Aorta (tissue), 5 donors: Measurements from ENCODE around the gene NDOR1. TPM values are rescaled to one million over a fixed set of nuclear protein-coding genes. Genes with fewer than 3 reads are reported as not detected.
A peak's percentile ranks its signal among the peaks of the same experiment; 100 is the strongest.

Experiments used
- ATAC-seq: fragments of 200-7000 bp; cut with Tn5 transposase; one replicate; pipeline ENCODE4 v1.9.1; 2022; ENCODE audit warnings: moderate library complexity; ENCODE audit not compliant: low FRiP score
- DNase-seq, 2 donors: peaks; one replicate each; pipeline ENCODE4 v3.0.0-alpha.2; 2020
- H3K27ac ChIP-seq, 2 donors: one replicate each; pipeline ENCODE4 v1.5.1; 2013; ENCODE audit warnings: low read length in 2 of 2, mild to moderate bottlenecking in 2 of 2, moderate library complexity in 2 of 2, control low read depth in 1 of 2, inconsistent platforms in 1 of 2, low read depth in 1 of 2
- H3K27me3 ChIP-seq, 2 donors: one replicate each; pipeline ENCODE4 v1.6.1; 2013; ENCODE audit warnings: control low read depth in 1 of 2, low read length in 1 of 2, mild to moderate bottlenecking in 1 of 2, moderate library complexity in 1 of 2; ENCODE audit not compliant: insufficient read depth in 2 of 2, control insufficient read depth in 1 of 2
- H3K36me3 ChIP-seq, 2 donors: one replicate each; pipeline ENCODE4 v1.6.1; 2013; ENCODE audit warnings: control low read depth in 1 of 2, low read length in 1 of 2, mild to moderate bottlenecking in 1 of 2; ENCODE audit not compliant: insufficient read depth in 2 of 2, control insufficient read depth in 1 of 2
- H3K4me1 ChIP-seq, 2 donors: one replicate each; pipeline ENCODE4 v1.6.1; 2013; ENCODE audit warnings: low read length in 2 of 2, control low read depth in 1 of 2, mild to moderate bottlenecking in 1 of 2, moderate library complexity in 1 of 2; ENCODE audit not compliant: insufficient read depth in 2 of 2, control insufficient read depth in 1 of 2
- H3K4me3 ChIP-seq, 2 donors: one replicate each; pipeline ENCODE4 v1.5.1; 2013; ENCODE audit warnings: low read length in 2 of 2, control low read depth in 1 of 2, mild to moderate bottlenecking in 1 of 2
- H3K9me3 ChIP-seq: one replicate; pipeline ENCODE4 v1.6.1; 2013; ENCODE audit warnings: mild to moderate bottlenecking, low read length; ENCODE audit not compliant: control insufficient read depth
- WGBS, 2 donors: extraction: QIAGEN DNeasy Blood & Tissue Kit; methylation state at CpG; one replicate each; pipeline ENCODE4 v1.1.7; 2013; 5-methylcytosine and 5-hydroxymethylcytosine counted together
- intact Hi-C, 2 donors: fragments of 100-400 bp; cut with DNase I; formaldehyde crosslinking; loops; one replicate each; pipeline versions ENCODE4 v1.14.2 to v1.15.0; 2022
- polyA plus RNA-seq, 2 donors: library from polyadenylated mRNA; stranded (reverse); fragments of 200-250 nt; gene quantifications; one replicate each; pipeline ENCODE4 v1.2.3, GENCODE V29; 2013
- total RNA-seq, 2 donors: library from RNA; stranded (reverse); fragmentation: NEBNext Ultra II Directional; extraction: Animal tissue kit (Norgen Biotek cat#: 25700); gene quantifications; one replicate each; pipeline ENCODE4 v1.2.1, GENCODE V29; 2021
- donor health status: healthy with polysubstance abuse.
- donor health status: Bipolar disorder and iron deficiency.
- donor health status: DM: no; HTN: no; CAD: no.
- donor health status: DM: no; HTN: no; CAD: no.
- donor health status: DM: yes; HTN: yes; CAD: no.

NDOR1 gene
- total and polyA plus RNA-seq, 4 donors: 3.0 to 20.4 (median 12.1) TPM

GRCh38 chr9:137188086-137188489 is 17.4 kb upstream of the NDOR1 start:
- Histone ChIP-seq H3K36me3 (peaks cover 0 to under 1% of the 10 kb centered on the region in 2 donors), H3K4me3 (peak overlapping the region; percentile 63 to 74), H3K27me3 (no peaks in the 10 kb centered on the region), H3K4me1 (no peaks in the 10 kb centered on the region), H3K9me3 (no peaks in the 10 kb centered on the region), H3K27ac (peak overlapping the region in 1 of 2 donors; percentile 29)
- ATAC-seq (no peak), DNase-seq (no peak)
- 0% methylated on average over 16 to 31 of the region's 31 CpGs for WGBS, 2 donors
- intact Hi-C loops: no loop called here

- Histone ChIP-seq H3K27ac (peak within 1 kb of the TSS; percentile 34 to 72), H3K4me3 (peak within 1 kb of the TSS; percentile 71 to 74), H3K4me1 (no peaks in the 10 kb centered on the region), H3K36me3 (no peaks in the 10 kb centered on the region), H3K27me3 (no peaks in the 10 kb centered on the region), H3K9me3 (no peaks in the 10 kb centered on the region)
- intact Hi-C loops: no loop called here
- ATAC-seq (peak; percentile 95), DNase-seq (peak; percentile 93 to 98)
- 0 to 1% methylated on average over 75 to 98 of the region's 98 CpGs for WGBS, 2 donors
Observed at GRCh38 chr9:137188490-137189296, 16.8 kb upstream of the NDOR1 start, which contains the start of the genes ANAPC2 and SSNA1. ANAPC2 (minus strand) TSS chr9:137188560; CDS start chr9:137188532, 28 bp downstream. SSNA1 (plus strand) TSS chr9:137188676; CDS start chr9:137188727, 51 bp downstream.

DNA sequence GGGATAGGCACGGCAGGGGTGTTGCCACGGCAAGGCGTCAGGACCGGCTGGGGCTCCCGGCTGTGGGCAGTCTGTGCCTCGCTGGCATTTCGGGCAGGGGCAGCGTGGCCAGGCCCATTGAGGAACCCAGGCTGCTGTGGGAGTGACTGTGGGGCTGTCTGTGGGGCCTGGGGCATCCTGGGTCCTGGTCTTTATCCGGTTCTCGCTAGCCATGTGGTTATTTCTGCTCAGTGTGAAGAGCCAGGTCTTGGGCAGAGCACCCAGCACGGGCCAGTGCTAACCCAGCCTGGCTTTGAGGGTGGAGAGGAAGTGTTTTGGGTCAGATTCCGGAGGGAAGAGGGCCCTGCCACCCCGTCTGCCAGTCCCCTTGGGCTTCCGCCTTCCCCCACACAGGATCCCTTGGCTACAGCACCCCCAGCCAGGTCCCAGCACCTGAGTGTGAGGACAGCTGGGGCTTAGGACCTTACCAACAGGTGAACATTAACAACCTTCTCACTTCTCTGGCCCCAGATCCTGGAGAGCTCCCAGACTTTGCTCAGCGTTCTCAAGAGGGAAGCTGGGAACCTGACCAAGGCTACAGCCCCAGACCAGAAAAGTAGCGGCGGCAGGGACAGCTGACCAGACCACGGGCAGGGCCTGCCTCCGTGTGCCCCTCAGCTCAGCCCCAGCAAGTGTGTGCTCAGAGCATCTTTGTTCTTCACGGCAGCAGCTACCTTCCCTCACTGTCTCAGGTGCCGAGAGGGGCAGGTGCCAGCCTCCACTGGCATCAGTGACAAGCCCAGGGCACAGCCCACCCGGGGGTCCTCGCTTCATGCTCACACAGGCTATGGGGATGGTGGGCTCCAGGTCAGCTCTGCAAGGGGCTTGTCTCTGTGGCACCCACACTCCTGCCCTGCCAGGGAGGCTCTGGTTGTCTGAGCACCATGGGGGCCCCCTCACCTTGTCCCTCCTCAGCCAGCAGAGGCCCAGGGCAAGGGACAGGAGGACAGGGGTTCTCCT is 15.9 kb upstream of the NDOR1 start:
- Histone ChIP-seq H3K9me3 (no peaks in the 10 kb centered on the region), H3K27ac (peak overlapping the region in 1 of 2 donors; percentile 72), H3K4me1 (no peaks in the 10 kb centered on the region), H3K27me3 (no peaks in the 10 kb centered on the region), H3K4me3 (peak overlapping the region; percentile 49 to 71), H3K36me3 (no peaks in the 10 kb centered on the region)
- WGBS, 2 donors: 26 to 35% methylated on average over 23 of the region's 23 CpGs
- ATAC-seq (no peak), DNase-seq (no peak)
- intact Hi-C loops: no loop called here

DNA sequence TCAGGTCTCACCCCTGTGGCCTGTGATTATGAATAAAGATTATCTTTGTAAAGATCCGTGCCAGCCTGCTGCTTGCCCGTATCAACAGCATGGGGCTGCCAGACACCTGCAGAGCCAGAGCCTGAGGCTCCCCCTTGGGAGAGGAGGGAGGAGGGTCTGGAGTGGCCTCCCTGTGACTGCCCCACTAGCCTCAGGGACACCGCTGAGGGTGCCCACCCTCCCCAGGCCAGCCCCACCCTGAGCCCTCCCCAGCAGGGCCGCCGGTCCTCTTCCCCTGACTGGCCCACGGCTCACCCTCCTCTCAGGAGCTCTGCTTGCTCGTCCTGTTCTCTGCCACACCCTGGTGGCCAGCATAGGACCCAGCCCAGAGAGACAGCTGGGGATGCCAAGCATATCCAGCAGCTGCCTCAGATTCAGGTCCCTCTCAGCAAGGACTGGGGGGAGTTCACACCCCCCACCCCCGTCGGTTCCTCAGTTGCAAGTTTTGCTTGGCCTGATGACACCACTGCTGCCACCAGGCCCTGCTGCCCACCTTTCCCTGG is 15.1 kb upstream of the NDOR1 start:
- Histone ChIP-seq H3K9me3 (no peaks in the 10 kb centered on the region), H3K36me3 (no peaks in the 10 kb centered on the region), H3K4me3 (no peak overlapping the region), H3K27me3 (no peaks in the 10 kb centered on the region), H3K27ac (no peak overlapping the region), H3K4me1 (no peaks in the 10 kb centered on the region)
- ATAC-seq (no peak), DNase-seq (no peak)
- intact Hi-C loops: no loop called here
- 69% methylated on average over 6 to 9 of the region's 9 CpGs for WGBS, 2 donors

- no peak for ATAC-seq
- Histone ChIP-seq H3K4me1 (no peaks in the 10 kb centered on the region), H3K36me3 (no peaks in the 10 kb centered on the region), H3K9me3 (no peaks in the 10 kb centered on the region), H3K4me3 (no peak overlapping the region), H3K27me3 (no peaks in the 10 kb centered on the region), H3K27ac (no peak overlapping the region)
- intact Hi-C loops: no loop called here
- DNase-seq: no peak
- WGBS, 2 donors: 75 to 77% methylated on average over 3 of the region's 3 CpGs
Observed at GRCh38 chr9:137191245-137191644, 14.3 kb upstream of the NDOR1 start.

DNA sequence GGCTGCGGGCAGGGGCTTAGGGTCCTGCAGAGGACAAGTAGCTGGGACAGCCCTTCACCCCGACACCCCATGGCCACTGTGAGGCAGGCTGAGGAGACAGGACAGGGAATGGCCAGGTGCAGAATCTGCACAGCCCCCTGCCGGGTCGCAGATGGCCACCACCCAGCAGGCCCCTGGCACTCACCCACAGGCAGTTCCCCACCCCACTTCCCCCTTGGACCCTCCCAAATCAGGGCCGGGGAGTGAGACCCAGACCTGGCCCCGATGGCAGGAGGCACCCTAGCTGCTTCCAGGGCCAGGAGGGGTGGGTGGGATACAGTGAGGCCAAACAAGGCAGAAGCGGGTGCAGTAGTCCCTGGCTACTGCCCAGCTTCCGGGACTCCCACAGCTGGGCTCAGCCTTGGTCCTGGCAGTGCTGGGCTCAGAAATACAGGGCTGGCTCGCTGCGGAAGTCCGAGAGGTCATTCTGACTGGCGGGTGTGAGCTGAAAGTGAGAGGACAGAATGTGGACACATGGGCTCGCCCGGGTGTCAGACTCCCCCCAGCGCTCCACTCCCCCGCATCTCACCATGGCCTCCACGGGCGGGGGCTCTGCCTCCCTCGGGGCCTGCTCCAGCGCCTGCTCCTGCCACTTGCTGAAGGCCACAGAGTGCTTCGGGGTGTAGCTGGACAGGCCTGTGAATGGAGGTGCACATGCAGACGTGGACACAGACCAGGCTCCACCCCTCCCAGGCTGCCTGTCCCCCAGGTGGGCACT is 13.6 kb upstream of the NDOR1 start:
- H3K27ac ChIP-seq: no peak overlapping the region
- H3K9me3 ChIP-seq: no peaks in the 10 kb centered on the region
- H3K36me3 ChIP-seq: no peaks in the 10 kb centered on the region
- 85 to 87% methylated on average over 20 to 22 of the region's 22 CpGs for WGBS, 2 donors
- H3K4me1 ChIP-seq: no peaks in the 10 kb centered on the region
- intact Hi-C loops: no loop called here
- DNase-seq (no peak), ATAC-seq (no peak)
- no peaks in the 10 kb centered on the region for H3K27me3 ChIP-seq
- H3K4me3 ChIP-seq: no peak overlapping the region

GRCh38 chr9:137192448-137192780 is 13.1 kb upstream of the NDOR1 start:
- H3K9me3 ChIP-seq: no peaks in the 10 kb centered on the region
- no peak overlapping the region for H3K4me3 ChIP-seq
- H3K27me3 ChIP-seq: no peaks in the 10 kb centered on the region
- H3K36me3 ChIP-seq: no peaks in the 10 kb centered on the region
- H3K4me1 ChIP-seq: no peaks in the 10 kb centered on the region
- no peak for ATAC-seq
- H3K27ac ChIP-seq: no peak overlapping the region
- intact Hi-C loops: no loop called here
- no peak for DNase-seq
- WGBS, 2 donors: 86 to 91% methylated on average over 10 of the region's 10 CpGs

- no peaks in the 10 kb centered on the region for H3K9me3 ChIP-seq
- H3K4me3 ChIP-seq: no peak overlapping the region
- no peaks in the 10 kb centered on the region for H3K36me3 ChIP-seq
- intact Hi-C loops: no loop called here
- no peak overlapping the region for H3K27ac ChIP-seq
- no peak for ATAC-seq
- 78 to 89% methylated on average over 2 of the region's 2 CpGs for WGBS, 2 donors
- no peak for DNase-seq
- H3K4me1 ChIP-seq: no peaks in the 10 kb centered on the region
- H3K27me3 ChIP-seq: no peaks in the 10 kb centered on the region
Observed at GRCh38 chr9:137192859-137193258, 12.6 kb upstream of the NDOR1 start.
